Nephron (organoid): ENCODE results near the gene NAT10.

Experiments
- H3K27ac Mint-ChIP-seq, 3 experiments: 2 replicates each; pipeline ENCODE4 v1.8.0; 2020; ENCODE audit warnings: mixed read lengths in 3 of 3, mild to moderate bottlenecking in 2 of 3, moderate library complexity in 1 of 3
- H3K27me3 Mint-ChIP-seq: 2 replicates; pipeline ENCODE4 v1.8.0; 2021; ENCODE audit warnings: low read depth, mild to moderate bottlenecking, moderate library complexity, mixed read lengths
- H3K36me3 Mint-ChIP-seq: 2 replicates; pipeline ENCODE4 v1.8.0; 2020; ENCODE audit warnings: low read depth, mixed read lengths
- H3K4me1 Mint-ChIP-seq: 2 replicates; pipeline ENCODE4 v1.8.0; 2020; ENCODE audit warnings: mixed read lengths
- H3K4me3 Mint-ChIP-seq, 3 experiments: 2 replicates each; pipeline ENCODE4 v1.8.0; 2020; ENCODE audit warnings: mild to moderate bottlenecking in 3 of 3, mixed read lengths in 3 of 3, moderate library complexity in 2 of 3
- H3K9me3 Mint-ChIP-seq: 2 replicates; pipeline ENCODE4 v1.8.0; 2020; ENCODE audit warnings: mixed read lengths
- CTCF ChIP-seq, 3 experiments: fragments of 200-600 bp; sonication (generic); IDR thresholded peaks; one replicate each; pipeline ENCODE4 v1.5.0; 2021; ENCODE audit warnings: antibody characterized with exemption in 3 of 3; ENCODE audit not compliant: unreplicated experiment in 3 of 3

Gene NAT10

DNA sequence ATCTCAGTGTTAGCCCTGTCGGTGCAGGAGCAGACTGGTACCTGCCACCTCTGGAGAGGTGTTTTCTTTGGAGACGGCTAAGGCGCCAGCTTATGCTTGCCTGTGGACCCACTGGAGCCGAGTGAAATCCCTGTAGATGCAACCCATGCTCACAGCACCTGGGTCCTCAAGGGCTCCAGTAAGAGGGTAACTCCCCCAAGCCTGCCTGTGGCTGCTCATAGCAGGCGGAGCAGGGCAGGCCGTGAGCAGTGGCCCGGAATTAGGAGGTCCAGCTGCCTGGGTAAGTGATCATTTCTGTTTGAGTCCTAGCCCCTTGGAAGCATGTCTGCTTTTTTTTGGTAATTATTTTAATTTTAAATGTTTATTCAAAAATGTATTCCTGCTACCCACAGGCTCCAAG is 43.8 kb downstream of the NAT10 start:
- H3K27ac Mint-ChIP-seq = peak overlapping the region; percentile 53 to 90 (median 71)
- H3K9me3 Mint-ChIP-seq = no peaks in the 10 kb centered on the region
- TF ChIP-seq CTCF (IDR thresholded peaks at IDR 0.05; ENCODE audit: unreplicated experiment in 3 of 3) = no peak
- H3K4me1 Mint-ChIP-seq = peaks cover 20% of the 10 kb centered on the region
- H3K36me3 Mint-ChIP-seq = peaks cover 44% of the 10 kb centered on the region
- no peak overlapping the region for H3K4me3 Mint-ChIP-seq
- no peaks in the 10 kb centered on the region for H3K27me3 Mint-ChIP-seq

DNA sequence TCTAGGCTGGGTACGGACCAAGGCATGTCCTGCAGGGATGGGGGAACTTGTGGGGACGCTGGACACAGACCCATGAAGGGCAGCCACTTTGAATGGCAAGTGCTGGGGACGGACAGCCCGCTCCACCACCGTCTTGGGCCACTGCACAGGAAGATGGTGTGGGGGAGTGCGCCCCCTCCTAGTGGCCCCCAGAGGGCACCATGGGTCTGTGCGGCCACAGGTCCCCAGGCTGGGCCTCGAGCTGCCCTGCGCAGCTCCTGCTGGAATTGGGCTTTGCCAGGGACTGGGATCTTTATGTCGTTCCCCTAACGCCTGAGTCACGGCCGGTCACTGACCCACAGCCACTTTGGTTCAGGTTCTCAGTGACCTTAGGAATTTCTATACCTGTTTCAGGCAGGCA is 44.4 kb downstream of the NAT10 start:
- H3K27me3 Mint-ChIP-seq = no peaks in the 10 kb centered on the region
- peaks cover 40% of the 10 kb centered on the region for H3K36me3 Mint-ChIP-seq
- H3K4me1 Mint-ChIP-seq = peaks cover 20% of the 10 kb centered on the region
- peak in 2 of 3 experiments; percentile 25 to 35 for TF ChIP-seq CTCF (IDR thresholded peaks at IDR 0.05; ENCODE audit: unreplicated experiment in 3 of 3)
- H3K4me3 Mint-ChIP-seq = no peak overlapping the region
- H3K9me3 Mint-ChIP-seq = no peaks in the 10 kb centered on the region
- H3K27ac Mint-ChIP-seq = peak overlapping the region in 1 of 3 experiments; percentile 71

DNA sequence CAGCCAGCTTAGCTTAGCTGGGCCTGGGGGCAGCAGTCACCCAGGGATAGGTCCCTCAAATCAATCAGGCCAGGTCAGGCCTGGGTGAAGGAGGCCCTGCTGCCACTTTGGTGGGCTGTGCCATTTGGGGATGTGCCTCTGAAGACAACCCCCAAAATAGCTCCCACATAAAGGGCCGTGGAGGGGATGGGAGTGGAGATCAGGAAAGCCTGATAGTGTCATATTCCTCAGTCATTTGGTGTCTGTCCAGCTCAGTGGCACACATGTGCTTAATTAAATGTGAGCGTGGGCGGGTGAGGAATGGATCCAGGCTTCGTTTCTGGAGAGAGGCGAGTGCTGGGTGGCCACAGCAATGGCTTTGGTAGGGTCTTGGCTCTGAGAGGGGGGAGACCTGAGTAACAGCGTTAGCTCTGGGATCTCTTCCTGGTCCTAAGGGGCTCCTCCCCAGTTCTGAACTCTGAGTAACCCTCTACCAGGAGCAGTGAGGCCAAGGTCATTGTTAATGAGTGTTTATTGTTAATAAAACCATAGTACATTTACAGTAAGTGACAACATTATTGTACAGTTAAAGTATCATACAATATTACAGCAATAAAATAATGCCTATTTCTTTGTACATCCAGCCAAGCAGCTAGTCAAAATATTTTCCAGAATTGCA is 45.2 kb downstream of the NAT10 start:
- Mint-ChIP-seq H3K9me3 (no peaks in the 10 kb centered on the region), H3K27ac (peak overlapping the region; percentile 65 to 93 (median 85)), H3K4me3 (peak overlapping the region in 1 of 3 experiments; percentile 31), H3K4me1 (peaks cover 20% of the 10 kb centered on the region), H3K27me3 (no peaks in the 10 kb centered on the region), H3K36me3 (peaks cover 32% of the 10 kb centered on the region)
- TF ChIP-seq CTCF (IDR thresholded peaks at IDR 0.05; ENCODE audit: unreplicated experiment in 3 of 3) = no peak

DNA sequence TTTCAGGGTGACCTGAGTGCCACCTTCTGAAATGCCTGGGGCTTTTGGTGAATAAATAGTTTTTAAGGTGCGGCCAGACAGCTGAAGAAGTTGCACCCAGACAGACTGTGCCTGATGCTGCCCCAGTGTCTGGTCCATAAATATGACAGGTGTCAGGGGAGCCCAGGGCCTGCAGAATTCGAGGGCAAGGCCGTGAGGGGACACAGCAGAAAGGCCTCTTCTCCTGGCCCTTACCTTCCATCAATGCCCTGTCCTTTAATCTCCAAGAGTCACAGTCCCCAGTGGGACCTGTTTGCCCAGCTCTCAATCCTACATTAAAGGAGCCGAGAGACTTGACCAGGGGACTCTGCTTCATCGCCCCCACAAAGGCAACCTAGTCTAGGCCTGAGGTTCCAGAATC is 45.7 kb downstream of the NAT10 start:
- Mint-ChIP-seq H3K4me1 (peaks cover 20% of the 10 kb centered on the region), H3K27me3 (no peaks in the 10 kb centered on the region), H3K9me3 (no peaks in the 10 kb centered on the region), H3K4me3 (no peak overlapping the region), H3K27ac (peak overlapping the region in 2 of 3 experiments; percentile 65 to 93), H3K36me3 (peaks cover 26% of the 10 kb centered on the region)
- no peak for TF ChIP-seq CTCF (IDR thresholded peaks at IDR 0.05; ENCODE audit: unreplicated experiment in 3 of 3)

- H3K27ac Mint-ChIP-seq = peak overlapping the region in 1 of 3 experiments; percentile 12
- peaks cover 20% of the 10 kb centered on the region for H3K4me1 Mint-ChIP-seq
- no peaks in the 10 kb centered on the region for H3K27me3 Mint-ChIP-seq
- no peak overlapping the region for H3K4me3 Mint-ChIP-seq
- H3K36me3 Mint-ChIP-seq = peaks cover 18% of the 10 kb centered on the region
- no peak for TF ChIP-seq CTCF (IDR thresholded peaks at IDR 0.05; ENCODE audit: unreplicated experiment in 3 of 3)
- no peaks in the 10 kb centered on the region for H3K9me3 Mint-ChIP-seq
These were observed 46.8 kb downstream of the NAT10 start for GRCh38 chr11:34151916-34152845.
